ENCODE results near the gene FAM221B.

DNA sequence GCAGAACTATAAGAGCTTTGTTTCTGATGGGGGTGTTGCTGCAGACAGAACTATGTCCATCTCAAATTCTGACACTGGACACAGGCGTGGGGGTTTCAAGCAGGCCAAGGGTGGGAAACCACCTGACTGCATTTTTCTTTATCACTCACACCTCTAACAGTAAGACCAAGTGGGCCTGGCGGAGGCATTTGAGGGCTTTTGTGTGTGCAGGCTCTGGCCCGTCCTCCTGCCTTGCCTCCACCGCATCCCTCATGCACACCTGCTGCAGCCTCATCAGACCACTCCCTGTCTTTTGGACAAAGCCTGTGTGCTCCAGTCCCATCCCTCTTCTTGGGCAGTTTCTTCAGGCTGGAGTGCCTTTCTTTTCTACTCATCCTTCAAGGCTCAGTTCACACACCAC, 33.8 kb upstream of the FAM221B start:
- TF ChIP-seq, protein P1, sequence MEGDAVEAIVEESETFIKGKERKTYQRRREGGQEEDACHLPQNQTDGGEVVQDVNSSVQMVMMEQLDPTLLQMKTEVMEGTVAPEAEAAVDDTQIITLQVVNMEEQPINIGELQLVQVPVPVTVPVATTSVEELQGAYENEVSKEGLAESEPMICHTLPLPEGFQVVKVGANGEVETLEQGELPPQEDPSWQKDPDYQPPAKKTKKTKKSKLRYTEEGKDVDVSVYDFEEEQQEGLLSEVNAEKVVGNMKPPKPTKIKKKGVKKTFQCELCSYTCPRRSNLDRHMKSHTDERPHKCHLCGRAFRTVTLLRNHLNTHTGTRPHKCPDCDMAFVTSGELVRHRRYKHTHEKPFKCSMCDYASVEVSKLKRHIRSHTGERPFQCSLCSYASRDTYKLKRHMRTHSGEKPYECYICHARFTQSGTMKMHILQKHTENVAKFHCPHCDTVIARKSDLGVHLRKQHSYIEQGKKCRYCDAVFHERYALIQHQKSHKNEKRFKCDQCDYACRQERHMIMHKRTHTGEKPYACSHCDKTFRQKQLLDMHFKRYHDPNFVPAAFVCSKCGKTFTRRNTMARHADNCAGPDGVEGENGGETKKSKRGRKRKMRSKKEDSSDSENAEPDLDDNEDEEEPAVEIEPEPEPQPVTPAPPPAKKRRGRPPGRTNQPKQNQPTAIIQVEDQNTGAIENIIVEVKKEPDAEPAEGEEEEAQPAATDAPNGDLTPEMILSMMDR (IDR thresholded peaks at IDR 0.05; ENCODE audit: low read depth, low read length), result no peak
- TF ChIP-seq EZH2phosphoT487 (IDR thresholded peaks at IDR 0.05; ENCODE audit: low read depth), result no peak
